Neuron (in vitro differentiated cells): Measurements from ENCODE around the gene RABL2A.
"Not testable (repeated sequence)": the region's sequence is repeated elsewhere in the genome, so short reads cannot be mapped to it uniquely, and the experiment has no call there.

Experiments used
- H2AFZ ChIP-seq: one replicate; pipeline ENCODE4 v1.6.1; 2013; ENCODE audit warnings: low read depth, mild to moderate bottlenecking, inconsistent platforms, low read length, moderate library complexity
- H3K27me3 ChIP-seq: one replicate; pipeline ENCODE4 v1.6.1; 2013; ENCODE audit warnings: low read length; ENCODE audit not compliant: insufficient read depth
- H3K36me3 ChIP-seq: one replicate; pipeline ENCODE4 v1.6.1; 2013; ENCODE audit warnings: low read length; ENCODE audit not compliant: insufficient read depth
- H3K4me1 ChIP-seq: one replicate; pipeline ENCODE4 v1.6.1; 2013; ENCODE audit warnings: low read length; ENCODE audit not compliant: insufficient read depth
- H3K4me3 ChIP-seq: 2 replicates; pipeline ENCODE4 v1.5.1; 2013; ENCODE audit warnings: mild to moderate bottlenecking, low read length, moderate library complexity
- H3K9me3 ChIP-seq: one replicate; pipeline ENCODE4 v1.6.1; 2013; ENCODE audit warnings: low read length

The RABL2A gene

GRCh38 chr2:113676623-113677266, 49.7 kb downstream of the RABL2A start:
- Histone ChIP-seq H3K4me3 (no peak overlapping the region), H3K9me3 (no peaks in the 10 kb centered on the region)

GRCh38 chr2:113677330-113677729, 50.3 kb downstream of the RABL2A start:
- no peaks in the 10 kb centered on the region for H3K9me3 ChIP-seq
- no peak overlapping the region for H3K4me3 ChIP-seq
- H3K27me3 ChIP-seq, result no peaks in the 10 kb centered on the region
- H3K4me1 ChIP-seq, result peaks cover 18% of the 10 kb centered on the region
- H2AFZ ChIP-seq, result no peak overlapping the region
- no peaks in the 10 kb centered on the region for H3K36me3 ChIP-seq

More at GRCh38 chr2:113676623-113677266, 49.7 kb downstream of the RABL2A start:
- Histone ChIP-seq H3K36me3 (no peaks in the 10 kb centered on the region), H2AFZ (no peak overlapping the region), H3K4me1 (peaks cover 20% of the 10 kb centered on the region), H3K27me3 (no peaks in the 10 kb centered on the region)

GRCh38 chr2:113679457-113679856, 52.4 kb downstream of the RABL2A start:
- Histone ChIP-seq H3K9me3 (no peaks in the 10 kb centered on the region), H3K36me3 (no peaks in the 10 kb centered on the region), H2AFZ (no peak overlapping the region), H3K4me3 (no peak overlapping the region), H3K27me3 (no peaks in the 10 kb centered on the region), H3K4me1 (peaks cover 4% of the 10 kb centered on the region)

- Histone ChIP-seq H2AFZ (no peak overlapping the region), H3K4me3 (no peak overlapping the region), H3K36me3 (no peaks in the 10 kb centered on the region), H3K4me1 (no peaks in the 10 kb centered on the region), H3K9me3 (no peaks in the 10 kb centered on the region), H3K27me3 (no peaks in the 10 kb centered on the region)
These were observed 58.4 kb downstream of the RABL2A start for GRCh38 chr2:113685471-113685870.

GRCh38 chr2:113686537-113686936, 59.5 kb downstream of the RABL2A start:
- no peaks in the 10 kb centered on the region for H3K27me3 ChIP-seq
- H3K4me3 ChIP-seq, result no peak overlapping the region
- H3K4me1 ChIP-seq, result no peaks in the 10 kb centered on the region
- H3K9me3 ChIP-seq, result no peaks in the 10 kb centered on the region
- H2AFZ ChIP-seq, result no peak overlapping the region
- no peaks in the 10 kb centered on the region for H3K36me3 ChIP-seq

GRCh38 chr2:113690871-113691270, 63.8 kb downstream of the RABL2A start:
- H3K4me1 ChIP-seq, H2AFZ ChIP-seq, H3K36me3 ChIP-seq, H3K27me3 ChIP-seq, H3K4me3 ChIP-seq, H3K9me3 ChIP-seq: not testable (repeated sequence)
